WERI-Rb-1 (cell line): ENCODE results near the gene SEC61B.

Experiments
- DNase-seq: peaks from one replicate; pipeline ENCODE4 v3.0.0-alpha.2; 2020
- H3K27ac ChIP-seq: fragments of 250-450 bp; sonication (Bioruptor Pico); 2 replicates; pipeline ENCODE4 v1.5.1; 2020; ENCODE audit warnings: mild to moderate bottlenecking, moderate library complexity
- H3K27me3 ChIP-seq: fragments of 250-450 bp; sonication (Bioruptor Pico); 2 replicates; pipeline ENCODE4 v1.5.1; 2021; ENCODE audit warnings: mild to moderate bottlenecking, low read depth, moderate library complexity; ENCODE audit not compliant: insufficient read depth, severe bottlenecking
- H3K36me3 ChIP-seq: fragments of 250-450 bp; sonication (Bioruptor Pico); 2 replicates; pipeline ENCODE4 v1.5.1; 2020; ENCODE audit warnings: mild to moderate bottlenecking, moderate library complexity
- H3K4me3 ChIP-seq: 2 replicates; pipeline ENCODE4 v1.5.1; 2011; ENCODE audit warnings: low read depth, mild to moderate bottlenecking, control low read depth, low read length
- H3K9me3 ChIP-seq: fragments of 250-450 bp; sonication (Bioruptor Pico); 2 replicates; pipeline ENCODE4 v1.5.1; 2021; ENCODE audit warnings: mild to moderate bottlenecking, moderate library complexity; ENCODE audit not compliant: severe bottlenecking
- TF ChIP-seq, protein P1 (sequence below): IDR thresholded peaks from 2 replicates; pipeline ENCODE4 v1.5.1; 2011; ENCODE audit warnings: low read depth, mild to moderate bottlenecking, control low read depth, inconsistent platforms, low read length

Gene SEC61B

GRCh38 chr9:99261923-99262322 is 39.8 kb downstream of the SEC61B start:
- no peak overlapping the region for H3K4me3 ChIP-seq
- TF ChIP-seq, protein P1, sequence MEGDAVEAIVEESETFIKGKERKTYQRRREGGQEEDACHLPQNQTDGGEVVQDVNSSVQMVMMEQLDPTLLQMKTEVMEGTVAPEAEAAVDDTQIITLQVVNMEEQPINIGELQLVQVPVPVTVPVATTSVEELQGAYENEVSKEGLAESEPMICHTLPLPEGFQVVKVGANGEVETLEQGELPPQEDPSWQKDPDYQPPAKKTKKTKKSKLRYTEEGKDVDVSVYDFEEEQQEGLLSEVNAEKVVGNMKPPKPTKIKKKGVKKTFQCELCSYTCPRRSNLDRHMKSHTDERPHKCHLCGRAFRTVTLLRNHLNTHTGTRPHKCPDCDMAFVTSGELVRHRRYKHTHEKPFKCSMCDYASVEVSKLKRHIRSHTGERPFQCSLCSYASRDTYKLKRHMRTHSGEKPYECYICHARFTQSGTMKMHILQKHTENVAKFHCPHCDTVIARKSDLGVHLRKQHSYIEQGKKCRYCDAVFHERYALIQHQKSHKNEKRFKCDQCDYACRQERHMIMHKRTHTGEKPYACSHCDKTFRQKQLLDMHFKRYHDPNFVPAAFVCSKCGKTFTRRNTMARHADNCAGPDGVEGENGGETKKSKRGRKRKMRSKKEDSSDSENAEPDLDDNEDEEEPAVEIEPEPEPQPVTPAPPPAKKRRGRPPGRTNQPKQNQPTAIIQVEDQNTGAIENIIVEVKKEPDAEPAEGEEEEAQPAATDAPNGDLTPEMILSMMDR: no peak
- H3K27me3 ChIP-seq: no peaks in the 10 kb centered on the region
- no peak for DNase-seq
- H3K27ac ChIP-seq: no peak overlapping the region
- H3K9me3 ChIP-seq: no peaks in the 10 kb centered on the region
- no peaks in the 10 kb centered on the region for H3K36me3 ChIP-seq

GRCh38 chr9:99262949-99263418 is 40.9 kb downstream of the SEC61B start:
- Histone ChIP-seq H3K27me3 (no peaks in the 10 kb centered on the region), H3K27ac (no peak overlapping the region), H3K9me3 (no peaks in the 10 kb centered on the region), H3K4me3 (no peak overlapping the region), H3K36me3 (no peaks in the 10 kb centered on the region)
- TF ChIP-seq, protein P1: no peak
- no peak for DNase-seq

- no peak overlapping the region for H3K27ac ChIP-seq
- TF ChIP-seq, protein P1: peak; percentile 67
- no peak overlapping the region for H3K4me3 ChIP-seq
- peak; percentile 67 for DNase-seq
- H3K27me3 ChIP-seq: no peaks in the 10 kb centered on the region
- no peaks in the 10 kb centered on the region for H3K36me3 ChIP-seq
- no peaks in the 10 kb centered on the region for H3K9me3 ChIP-seq
Measured at GRCh38 chr9:99264070-99264680, 42.1 kb downstream of the SEC61B start.

GRCh38 chr9:99265691-99266090 is 43.6 kb downstream of the SEC61B start:
- H3K4me3 ChIP-seq: no peak overlapping the region
- H3K36me3 ChIP-seq: no peaks in the 10 kb centered on the region
- no peaks in the 10 kb centered on the region for H3K27me3 ChIP-seq
- H3K9me3 ChIP-seq: no peaks in the 10 kb centered on the region
- H3K27ac ChIP-seq: no peak overlapping the region
- TF ChIP-seq, protein P1: no peak
- DNase-seq: no peak

DNA sequence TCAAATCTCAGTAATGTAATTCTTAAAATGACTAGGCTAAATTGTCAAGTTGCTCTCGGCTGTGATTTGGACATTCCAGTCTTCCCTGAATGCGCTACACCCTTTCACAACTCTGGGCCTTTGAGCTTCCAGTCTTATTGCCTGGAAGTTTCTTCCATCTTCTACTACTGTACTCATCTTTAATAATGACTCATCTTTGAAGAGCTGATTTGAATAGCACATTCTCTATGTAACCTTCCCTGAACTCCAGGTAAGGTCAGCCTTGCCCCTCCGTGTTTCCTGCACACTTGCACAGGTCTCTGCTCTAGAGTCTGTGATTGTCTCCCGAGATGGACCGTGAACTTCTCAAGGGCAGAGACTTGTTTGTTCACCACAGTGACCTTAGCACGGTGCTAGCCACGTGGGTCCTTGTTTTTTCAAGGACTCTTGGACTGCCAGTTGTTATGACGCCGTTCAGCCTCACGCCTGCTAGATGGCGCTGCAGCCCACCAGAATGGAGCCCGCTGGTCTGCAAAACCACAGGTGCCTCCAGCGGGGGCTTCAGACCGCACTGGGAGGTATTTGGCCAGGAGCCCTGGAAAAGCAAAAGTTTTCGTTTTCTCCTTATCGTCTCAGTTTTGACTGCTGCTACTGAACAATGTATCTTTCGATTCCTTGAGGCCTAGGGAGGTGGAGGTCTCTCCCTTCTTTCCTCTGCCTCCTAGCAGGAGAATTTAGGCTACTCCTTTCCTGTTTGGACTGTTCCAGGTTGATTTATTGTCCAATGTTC is 44.4 kb downstream of the SEC61B start:
- Histone ChIP-seq H3K27me3 (no peaks in the 10 kb centered on the region), H3K4me3 (no peak overlapping the region), H3K27ac (no peak overlapping the region), H3K9me3 (no peaks in the 10 kb centered on the region), H3K36me3 (no peaks in the 10 kb centered on the region)
- TF ChIP-seq, protein P1: peak; percentile 96
- DNase-seq: peak; percentile 86
